ENCODE results near the gene MIPOL1.

Gene MIPOL1

DNA sequence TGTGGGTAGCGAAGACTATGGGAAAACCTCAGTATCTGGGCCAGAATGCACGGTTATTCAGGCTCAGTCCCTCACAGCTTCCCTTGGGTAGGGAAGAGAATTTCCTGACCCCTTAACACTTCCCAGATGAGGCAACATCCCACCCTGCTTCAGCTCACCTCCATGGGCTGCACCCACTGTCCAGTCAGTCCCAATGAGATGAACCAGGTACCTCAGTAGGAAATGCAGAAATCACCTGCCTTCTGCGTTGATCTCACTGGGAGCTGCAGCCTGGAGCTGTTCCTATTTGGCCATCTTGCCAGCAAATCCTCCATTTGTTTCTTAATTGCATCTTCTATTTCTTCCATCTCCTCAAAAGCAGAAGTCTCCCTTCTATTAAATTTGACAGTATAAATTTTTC, 292.9 kb downstream of the MIPOL1 start:
- no peak overlapping the region for H3K27ac Mint-ChIP-seq
- no peak overlapping the region for H3K4me3 Mint-ChIP-seq
- no peaks in the 10 kb centered on the region for H3K36me3 Mint-ChIP-seq (ENCODE audit: insufficient read depth)
- no peak for ATAC-seq (replicated peaks)
- H3K27me3 Mint-ChIP-seq: no peaks in the 10 kb centered on the region
- peaks cover 1 to 23% of the 10 kb centered on the region in 2 donors for H3K9me3 Mint-ChIP-seq
- H3K4me1 Mint-ChIP-seq (ENCODE audit: low read depth in 2 of 2): no peaks in the 10 kb centered on the region
- DNase-seq: no peak

DNA sequence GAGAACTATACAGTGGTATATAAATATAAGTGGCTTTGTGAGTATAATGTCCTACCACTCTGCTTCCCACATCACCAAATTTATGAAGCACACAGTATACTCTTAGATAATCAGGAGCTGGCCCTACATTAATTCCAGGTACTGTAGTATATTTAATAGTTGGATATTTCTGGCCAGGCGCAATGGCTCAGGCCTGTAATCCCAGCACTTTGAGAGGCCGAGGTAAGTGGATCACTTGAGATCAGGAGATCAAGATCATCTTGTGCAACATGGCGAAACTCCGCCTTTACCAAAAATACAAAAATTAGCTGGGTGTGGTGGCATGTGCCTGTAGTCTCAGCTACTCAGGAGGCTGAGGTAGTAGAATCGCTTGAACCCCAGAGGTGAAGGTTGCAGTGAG, 293.3 kb downstream of the MIPOL1 start:
- H3K27me3 Mint-ChIP-seq: no peaks in the 10 kb centered on the region
- H3K36me3 Mint-ChIP-seq (ENCODE audit: insufficient read depth): no peaks in the 10 kb centered on the region
- ATAC-seq (replicated peaks): no peak
- DNase-seq: no peak
- H3K9me3 Mint-ChIP-seq: peaks cover 1 to 23% of the 10 kb centered on the region in 2 donors
- H3K4me3 Mint-ChIP-seq: no peak overlapping the region
- no peak overlapping the region for H3K27ac Mint-ChIP-seq
- H3K4me1 Mint-ChIP-seq (ENCODE audit: low read depth in 2 of 2): no peaks in the 10 kb centered on the region

DNA sequence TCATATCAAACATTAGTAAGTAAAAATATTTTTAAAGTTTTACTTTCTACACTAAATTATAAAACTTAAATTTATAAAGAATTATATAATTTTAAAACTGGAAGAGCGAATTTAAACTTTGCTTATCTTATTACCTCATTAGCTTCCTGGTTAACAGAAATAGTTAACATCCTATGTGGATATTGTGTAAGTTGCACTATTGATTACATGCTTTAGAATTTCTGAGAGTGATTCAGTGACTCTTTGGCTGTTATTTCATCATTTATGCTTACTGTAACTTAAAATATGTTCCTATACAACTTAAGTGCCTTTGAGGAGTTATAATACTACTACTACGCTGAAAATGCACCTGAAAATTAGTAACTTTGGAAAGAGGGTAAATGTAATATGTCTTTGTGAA, 295.9 kb downstream of the MIPOL1 start:
- H3K27me3 Mint-ChIP-seq: no peaks in the 10 kb centered on the region
- H3K4me3 Mint-ChIP-seq: no peak overlapping the region
- DNase-seq (no peak), ATAC-seq (replicated peaks) (no peak)
- H3K4me1 Mint-ChIP-seq (ENCODE audit: low read depth in 2 of 2): no peaks in the 10 kb centered on the region
- no peak overlapping the region for H3K27ac Mint-ChIP-seq
- no peaks in the 10 kb centered on the region for H3K36me3 Mint-ChIP-seq (ENCODE audit: insufficient read depth)
- H3K9me3 Mint-ChIP-seq: peaks cover 1 to 11% of the 10 kb centered on the region in 2 donors

DNA sequence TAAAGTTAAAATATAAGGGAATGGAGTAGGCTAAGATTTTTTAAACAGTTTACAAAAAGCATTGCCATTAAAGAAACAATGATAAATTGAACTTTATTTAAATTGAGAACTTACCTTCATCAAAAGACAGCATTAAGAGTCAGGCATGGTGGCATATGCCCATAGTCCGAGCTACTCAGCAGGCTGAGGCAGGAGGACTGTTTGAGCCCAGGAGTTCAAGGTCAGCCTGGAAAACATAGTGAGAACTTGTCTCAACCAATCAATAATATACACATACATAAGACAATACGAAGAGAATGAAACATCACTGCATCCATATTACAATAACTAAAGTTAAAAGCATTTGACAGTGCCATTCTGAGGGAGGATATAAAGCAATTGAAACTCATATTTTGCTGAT, 299.7 kb downstream of the MIPOL1 start:
- H3K27ac Mint-ChIP-seq: no peak overlapping the region
- H3K27me3 Mint-ChIP-seq: no peaks in the 10 kb centered on the region
- H3K36me3 Mint-ChIP-seq (ENCODE audit: insufficient read depth): no peaks in the 10 kb centered on the region
- no peaks in the 10 kb centered on the region for H3K4me1 Mint-ChIP-seq (ENCODE audit: low read depth in 2 of 2)
- H3K9me3 Mint-ChIP-seq: peaks cover 0 to 4% of the 10 kb centered on the region in 2 donors
- DNase-seq (no peak), ATAC-seq (replicated peaks) (no peak)
- no peak overlapping the region for H3K4me3 Mint-ChIP-seq

DNA sequence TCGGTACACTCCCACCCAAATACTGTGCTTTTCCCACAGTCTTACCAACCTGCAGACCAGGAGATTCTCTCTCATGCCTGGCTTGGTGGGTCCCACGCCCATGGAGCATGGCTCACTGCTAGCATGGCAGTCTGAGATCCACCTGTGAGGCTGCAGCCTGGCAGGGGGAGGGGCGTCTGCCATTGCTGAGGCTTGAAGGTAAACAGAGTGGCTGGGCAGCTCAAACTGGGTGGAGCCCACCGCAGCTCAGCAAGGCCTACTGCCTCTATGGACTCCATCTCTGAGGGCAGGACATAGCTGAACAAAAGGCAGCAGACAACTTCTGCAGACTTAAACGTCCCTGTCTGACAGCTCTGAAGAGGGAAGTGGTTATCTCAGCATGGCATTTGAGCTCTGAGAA, 304.1 kb downstream of the MIPOL1 start:
- no peaks in the 10 kb centered on the region for H3K27me3 Mint-ChIP-seq

DNA sequence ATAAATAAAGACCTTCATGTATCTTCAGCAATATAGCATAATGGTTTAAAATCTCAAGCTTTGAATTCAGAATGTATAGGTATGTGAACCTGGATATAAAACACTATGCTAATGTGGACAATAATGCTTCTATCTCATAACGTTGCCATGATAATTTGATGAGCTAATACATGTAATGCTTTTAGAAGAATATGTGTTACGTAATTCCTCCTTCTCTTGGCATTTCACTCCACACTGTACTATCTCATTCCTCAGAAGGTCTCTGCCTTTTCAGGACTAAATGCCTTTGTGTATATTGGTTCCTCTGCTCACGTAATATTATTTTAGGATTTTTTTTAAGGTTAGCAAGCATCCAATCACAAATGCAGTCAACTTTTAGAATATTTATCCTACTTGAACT, 310.8 kb downstream of the MIPOL1 start:
- DNase-seq (no peak), ATAC-seq (replicated peaks) (no peak)
- no peaks in the 10 kb centered on the region for H3K4me1 Mint-ChIP-seq (ENCODE audit: low read depth in 2 of 2)
- H3K36me3 Mint-ChIP-seq (ENCODE audit: insufficient read depth): no peaks in the 10 kb centered on the region
- peaks cover 3 to 5% of the 10 kb centered on the region in 2 donors for H3K9me3 Mint-ChIP-seq
- H3K27me3 Mint-ChIP-seq: no peaks in the 10 kb centered on the region
- no peak overlapping the region for H3K4me3 Mint-ChIP-seq
- H3K27ac Mint-ChIP-seq: no peak overlapping the region

More for the DNA sequence above, 304.1 kb downstream of the MIPOL1 start:
- Mint-ChIP-seq H3K9me3 (peaks cover 0 to 11% of the 10 kb centered on the region in 2 donors), H3K4me3 (no peak overlapping the region), H3K36me3 (ENCODE audit: insufficient read depth) (no peaks in the 10 kb centered on the region), H3K27ac (no peak overlapping the region), H3K4me1 (ENCODE audit: low read depth in 2 of 2) (no peaks in the 10 kb centered on the region)
- DNase-seq: no peak
- no peak for ATAC-seq (replicated peaks)

DNA sequence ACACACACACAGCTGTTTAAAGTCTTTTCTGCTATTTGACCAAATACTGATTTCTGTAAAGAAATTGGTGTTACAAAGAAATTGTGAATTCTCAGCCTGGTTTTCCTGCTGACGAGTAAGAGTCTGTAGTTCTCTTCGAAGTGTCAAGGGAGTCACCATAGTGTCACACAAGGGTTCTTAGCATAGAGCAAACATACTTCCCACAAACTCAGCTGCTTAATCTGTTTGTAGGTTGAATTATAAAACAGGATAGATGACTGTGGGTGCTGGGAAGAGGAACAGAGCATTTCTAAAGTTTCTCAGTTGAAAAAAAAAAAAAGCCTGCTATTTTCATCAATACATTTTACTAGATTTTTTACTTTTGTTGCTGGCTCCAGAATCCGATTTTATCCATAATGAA, 314.4 kb downstream of the MIPOL1 start:
- Mint-ChIP-seq H3K27me3 (no peaks in the 10 kb centered on the region), H3K9me3 (peaks cover 3 to 5% of the 10 kb centered on the region in 2 donors), H3K4me3 (no peak overlapping the region), H3K27ac (no peak overlapping the region), H3K36me3 (ENCODE audit: insufficient read depth) (no peaks in the 10 kb centered on the region), H3K4me1 (ENCODE audit: low read depth in 2 of 2) (no peaks in the 10 kb centered on the region)
- ATAC-seq (replicated peaks) (no peak), DNase-seq (no peak)

DNA sequence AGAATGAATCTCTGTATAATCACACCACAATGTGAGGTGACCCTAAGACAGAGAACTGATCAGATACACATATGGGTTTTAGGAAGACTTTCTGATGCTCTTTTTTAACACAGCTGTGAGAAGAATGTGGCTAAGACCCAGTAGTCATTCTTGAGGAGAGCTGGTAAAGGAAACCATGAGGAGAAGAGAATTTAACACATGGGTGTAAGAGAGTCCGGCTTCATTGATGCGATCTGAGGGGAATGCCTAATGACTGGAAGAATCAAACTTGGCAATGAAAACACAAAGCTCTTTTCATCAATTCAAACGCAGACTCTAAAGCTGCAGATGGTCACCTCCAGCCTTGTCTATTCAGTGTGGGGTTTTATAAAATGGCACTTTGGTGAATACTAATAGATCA, 318.0 kb downstream of the MIPOL1 start:
- ATAC-seq (replicated peaks) (no peak), DNase-seq (no peak)
- H3K36me3 Mint-ChIP-seq (ENCODE audit: insufficient read depth): no peaks in the 10 kb centered on the region
- no peaks in the 10 kb centered on the region for H3K27me3 Mint-ChIP-seq
- no peak overlapping the region for H3K27ac Mint-ChIP-seq
- no peak overlapping the region for H3K4me3 Mint-ChIP-seq
- H3K9me3 Mint-ChIP-seq: peaks cover 0 to 2% of the 10 kb centered on the region in 2 donors
- no peaks in the 10 kb centered on the region for H3K4me1 Mint-ChIP-seq (ENCODE audit: low read depth in 2 of 2)

DNA sequence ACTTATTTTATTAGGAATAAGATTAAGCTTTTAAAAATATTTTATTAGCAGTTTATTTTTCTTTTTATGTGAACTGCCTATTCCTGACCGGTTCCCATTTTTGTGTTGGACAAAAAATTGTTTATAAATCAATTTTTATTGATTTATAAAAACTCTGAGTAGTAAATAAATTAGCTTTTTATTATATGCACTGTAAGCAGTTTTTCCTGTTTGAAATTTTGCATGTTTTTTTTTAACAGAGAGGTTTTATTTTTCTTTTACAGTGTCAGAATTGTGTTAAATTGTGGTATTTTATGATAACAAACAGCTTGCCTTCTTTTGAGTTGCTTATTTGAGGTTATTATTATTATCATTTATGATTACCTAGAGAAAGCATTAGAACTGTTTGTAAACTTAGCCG, 329.3 kb downstream of the MIPOL1 start:
- no peaks in the 10 kb centered on the region for H3K27me3 Mint-ChIP-seq
- H3K36me3 Mint-ChIP-seq (ENCODE audit: insufficient read depth): no peaks in the 10 kb centered on the region
- H3K4me3 Mint-ChIP-seq: no peak overlapping the region
- no peak overlapping the region for H3K27ac Mint-ChIP-seq
- H3K4me1 Mint-ChIP-seq (ENCODE audit: low read depth in 2 of 2): no peaks in the 10 kb centered on the region
- H3K9me3 Mint-ChIP-seq: peaks cover 3 to 22% of the 10 kb centered on the region in 2 donors
- DNase-seq: no peak
- no peak for ATAC-seq (replicated peaks)

DNA sequence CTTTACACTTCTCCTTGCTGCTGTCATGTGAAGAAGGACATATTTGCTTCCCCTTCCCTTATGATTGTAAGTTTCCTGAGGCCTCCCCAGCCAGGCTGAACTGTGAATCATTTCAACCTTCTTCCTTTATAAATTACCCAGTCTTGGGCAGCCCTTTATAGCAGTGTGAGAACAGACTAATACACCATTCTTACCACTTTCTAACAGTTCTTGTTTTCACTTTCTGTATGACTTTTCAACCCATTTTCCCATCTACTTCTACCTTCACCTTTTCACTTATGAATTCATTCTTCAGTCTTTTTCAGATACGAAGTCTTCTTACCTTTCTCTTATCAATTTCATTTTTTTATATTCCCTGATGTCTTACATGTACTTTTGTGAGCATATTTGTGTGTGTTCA, 342.3 kb downstream of the MIPOL1 start:
- H3K27ac Mint-ChIP-seq: no peak overlapping the region
- no peak for DNase-seq
- no peaks in the 10 kb centered on the region for H3K27me3 Mint-ChIP-seq
- ATAC-seq (replicated peaks): no peak
- peaks cover 0 to 2% of the 10 kb centered on the region in 2 donors for H3K9me3 Mint-ChIP-seq
- no peaks in the 10 kb centered on the region for H3K4me1 Mint-ChIP-seq (ENCODE audit: low read depth in 2 of 2)
- H3K36me3 Mint-ChIP-seq (ENCODE audit: insufficient read depth): no peaks in the 10 kb centered on the region
- no peak overlapping the region for H3K4me3 Mint-ChIP-seq

DNA sequence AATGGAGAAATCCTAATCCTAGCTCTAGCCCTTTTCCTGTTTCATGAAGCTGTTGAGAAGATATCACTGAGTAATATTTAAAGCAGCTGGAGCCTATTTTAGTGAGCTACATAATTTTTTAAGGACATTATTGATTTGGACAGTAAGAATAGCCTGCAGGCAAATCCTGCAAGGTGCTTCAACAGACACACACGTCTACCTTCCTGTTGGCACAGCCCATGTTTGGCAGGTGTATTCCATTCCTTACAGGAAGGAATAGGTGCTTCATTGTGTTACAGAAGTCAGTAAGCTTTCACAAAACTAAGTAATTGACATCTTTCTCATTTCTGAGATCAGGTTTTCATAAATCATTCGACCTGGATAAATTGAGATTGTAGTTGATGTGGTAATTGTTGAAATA, 346.7 kb downstream of the MIPOL1 start:
- no peaks in the 10 kb centered on the region for H3K4me1 Mint-ChIP-seq (ENCODE audit: low read depth in 2 of 2)
- no peak overlapping the region for H3K4me3 Mint-ChIP-seq
- no peaks in the 10 kb centered on the region for H3K27me3 Mint-ChIP-seq
- DNase-seq (no peak), ATAC-seq (replicated peaks) (no peak)
- no peaks in the 10 kb centered on the region for H3K36me3 Mint-ChIP-seq (ENCODE audit: insufficient read depth)
- no peak overlapping the region for H3K27ac Mint-ChIP-seq
- no peaks in the 10 kb centered on the region for H3K9me3 Mint-ChIP-seq

DNA sequence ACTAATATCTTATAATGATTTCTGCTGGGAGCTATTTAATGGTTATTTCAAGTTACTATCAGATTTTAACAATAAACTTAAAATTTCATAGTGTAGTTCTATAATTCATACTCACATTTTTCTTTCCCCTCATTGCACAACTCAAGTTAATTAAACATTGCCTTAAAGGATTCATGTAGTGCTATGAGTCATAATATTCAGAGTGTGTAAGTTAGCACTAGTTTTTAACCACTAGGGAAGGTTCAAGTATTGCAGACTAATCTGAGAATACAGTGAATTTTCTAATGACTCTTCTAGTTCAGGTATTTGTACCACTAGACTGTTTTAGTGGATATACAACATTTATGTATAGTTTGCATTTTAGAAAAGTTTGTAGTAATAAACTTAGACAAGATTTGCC, 347.4 kb downstream of the MIPOL1 start:
- DNase-seq: no peak
- ATAC-seq (replicated peaks): no peak
- no peaks in the 10 kb centered on the region for H3K9me3 Mint-ChIP-seq
- H3K27ac Mint-ChIP-seq: no peak overlapping the region
- no peak overlapping the region for H3K4me3 Mint-ChIP-seq
- H3K27me3 Mint-ChIP-seq: no peaks in the 10 kb centered on the region
- H3K36me3 Mint-ChIP-seq (ENCODE audit: insufficient read depth): no peaks in the 10 kb centered on the region
- no peaks in the 10 kb centered on the region for H3K4me1 Mint-ChIP-seq (ENCODE audit: low read depth in 2 of 2)

DNA sequence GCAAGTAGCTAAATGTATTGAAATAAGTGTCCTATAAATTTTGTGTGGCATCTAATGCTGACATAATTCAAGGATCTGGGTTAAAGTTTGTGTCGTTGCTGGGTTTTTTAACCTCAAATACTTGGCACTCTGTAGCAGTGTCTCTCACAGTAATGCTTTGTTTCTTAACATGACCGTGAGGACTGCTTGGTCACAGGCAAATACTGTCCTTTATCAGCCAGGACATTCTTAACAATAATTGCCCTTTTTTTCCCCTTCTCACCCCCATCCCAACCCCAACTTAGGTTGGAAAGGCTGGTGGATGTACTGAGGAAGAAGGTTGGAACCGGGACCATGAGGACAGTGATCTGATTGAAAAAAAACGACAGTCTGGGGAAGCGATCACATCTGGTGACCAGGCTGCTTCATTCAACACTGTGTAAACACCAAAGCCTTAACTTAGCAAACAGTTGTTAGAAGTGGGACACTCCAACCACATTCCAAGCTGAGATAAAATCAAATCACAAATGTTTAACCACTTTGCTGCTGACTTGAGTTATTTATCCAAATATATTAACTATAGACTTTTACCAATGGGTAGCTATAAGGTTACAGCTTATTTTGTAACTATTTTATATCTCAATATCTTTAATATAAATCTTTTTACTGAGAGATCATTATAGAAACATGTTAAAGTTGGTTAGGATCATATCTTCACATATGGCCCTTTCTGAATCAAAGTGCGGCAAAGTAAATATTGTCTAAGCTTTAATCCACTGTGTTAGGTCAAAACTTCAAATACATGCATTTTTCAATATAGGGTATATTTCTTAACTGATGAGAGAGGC, 349.1 kb downstream of the MIPOL1 start:
- Mint-ChIP-seq H3K9me3 (no peaks in the 10 kb centered on the region), H3K27ac (no peak overlapping the region), H3K27me3 (no peaks in the 10 kb centered on the region), H3K4me1 (ENCODE audit: low read depth in 2 of 2) (no peaks in the 10 kb centered on the region), H3K36me3 (ENCODE audit: insufficient read depth) (no peaks in the 10 kb centered on the region), H3K4me3 (no peak overlapping the region)
- no peak for DNase-seq
- no peak for ATAC-seq (replicated peaks)

DNA sequence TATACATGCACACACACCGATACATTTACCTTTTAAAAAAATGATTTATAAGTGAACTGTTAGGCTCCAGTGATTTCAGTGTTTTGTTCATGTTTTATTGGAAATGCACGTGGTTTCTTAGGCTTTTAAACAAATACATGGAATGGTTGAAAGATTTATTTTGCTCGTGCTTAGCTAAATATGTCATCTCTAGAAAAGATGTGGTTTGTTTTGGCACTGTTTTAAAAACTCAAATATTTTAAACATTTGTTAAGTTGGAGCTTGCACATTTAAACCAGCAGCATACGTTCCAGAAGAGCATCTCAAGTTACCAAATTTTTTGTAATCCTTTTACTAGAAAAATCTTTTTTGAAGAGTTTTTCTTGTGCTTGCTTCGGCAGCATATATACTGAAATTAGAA, 352.8 kb downstream of the MIPOL1 start:
- ATAC-seq (replicated peaks) (no peak), DNase-seq (no peak)
- Mint-ChIP-seq H3K27ac (no peak overlapping the region), H3K9me3 (peaks cover 4 to 8% of the 10 kb centered on the region in 2 donors), H3K4me3 (no peak overlapping the region), H3K4me1 (ENCODE audit: low read depth in 2 of 2) (no peaks in the 10 kb centered on the region), H3K36me3 (ENCODE audit: insufficient read depth) (no peaks in the 10 kb centered on the region), H3K27me3 (no peaks in the 10 kb centered on the region)
